ENCODE results near the gene C11orf65.

GRCh38 chr11:108343714-108344113, 123.6 kb downstream of the C11orf65 start:
- TF ChIP-seq, protein P1, sequence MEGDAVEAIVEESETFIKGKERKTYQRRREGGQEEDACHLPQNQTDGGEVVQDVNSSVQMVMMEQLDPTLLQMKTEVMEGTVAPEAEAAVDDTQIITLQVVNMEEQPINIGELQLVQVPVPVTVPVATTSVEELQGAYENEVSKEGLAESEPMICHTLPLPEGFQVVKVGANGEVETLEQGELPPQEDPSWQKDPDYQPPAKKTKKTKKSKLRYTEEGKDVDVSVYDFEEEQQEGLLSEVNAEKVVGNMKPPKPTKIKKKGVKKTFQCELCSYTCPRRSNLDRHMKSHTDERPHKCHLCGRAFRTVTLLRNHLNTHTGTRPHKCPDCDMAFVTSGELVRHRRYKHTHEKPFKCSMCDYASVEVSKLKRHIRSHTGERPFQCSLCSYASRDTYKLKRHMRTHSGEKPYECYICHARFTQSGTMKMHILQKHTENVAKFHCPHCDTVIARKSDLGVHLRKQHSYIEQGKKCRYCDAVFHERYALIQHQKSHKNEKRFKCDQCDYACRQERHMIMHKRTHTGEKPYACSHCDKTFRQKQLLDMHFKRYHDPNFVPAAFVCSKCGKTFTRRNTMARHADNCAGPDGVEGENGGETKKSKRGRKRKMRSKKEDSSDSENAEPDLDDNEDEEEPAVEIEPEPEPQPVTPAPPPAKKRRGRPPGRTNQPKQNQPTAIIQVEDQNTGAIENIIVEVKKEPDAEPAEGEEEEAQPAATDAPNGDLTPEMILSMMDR (IDR thresholded peaks at IDR 0.05): no peak
- no peak for TF ChIP-seq POLR2A (IDR thresholded peaks at IDR 0.05)

Data from uterus (tissue), 2 donors.